HG03103 (cell line): ENCODE measurements around the gene DCST1.

ENCODE experiments used
- ATAC-seq: cut with Tn5 transposase; IDR thresholded peaks from one replicate; pipeline ENCODE4 v1.9.1; 2021; ENCODE audit warnings: low read depth; ENCODE audit not compliant: unreplicated experiment

DCST1 gene

DNA sequence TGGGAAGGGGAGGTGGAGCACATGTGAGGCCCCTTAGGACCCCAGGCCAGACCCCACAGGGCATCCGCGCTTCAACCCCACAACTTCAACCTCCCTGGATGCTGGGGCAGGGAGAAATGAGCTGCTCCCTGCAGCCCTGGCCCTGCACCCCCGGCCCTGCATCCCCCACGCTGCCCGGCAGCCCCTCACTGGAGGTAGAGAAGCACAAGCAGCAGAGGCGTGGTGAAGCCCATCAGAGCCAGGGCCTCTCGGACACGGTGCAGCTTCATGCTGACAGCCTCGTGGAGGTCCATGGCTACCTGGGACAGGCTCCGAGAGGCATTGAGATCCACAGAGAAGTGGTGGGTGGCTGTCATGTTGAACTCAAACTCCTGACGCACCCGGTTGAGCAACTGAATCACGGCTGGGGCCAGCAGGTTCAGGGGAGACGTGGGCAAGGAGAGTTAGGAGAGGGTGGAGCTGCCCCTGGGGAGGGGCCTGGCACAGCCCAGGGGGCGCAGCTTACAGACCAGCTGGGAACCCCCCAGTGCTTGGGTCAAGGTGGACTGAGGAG, 3.3 kb upstream of the DCST1 start:
- no peak for ATAC-seq

DNA sequence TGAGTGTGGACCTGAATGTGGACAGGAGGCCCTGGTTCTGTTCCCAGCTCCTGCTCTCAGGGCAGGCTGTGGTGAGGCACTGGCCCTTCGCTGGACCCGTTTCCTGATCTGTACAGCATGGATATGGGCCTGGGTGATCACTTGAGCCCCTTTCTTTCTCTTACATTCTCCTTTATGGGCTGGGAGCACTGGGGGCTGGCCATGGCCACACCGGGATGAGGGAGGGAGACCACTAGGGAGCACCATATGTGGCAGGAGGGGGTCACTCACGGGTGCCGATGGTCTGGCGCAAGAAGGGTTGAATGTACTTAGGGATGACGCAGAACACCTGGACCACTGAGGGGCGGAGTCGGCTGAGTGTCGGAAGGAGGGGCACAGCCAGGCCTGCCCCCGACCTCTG, 2.7 kb upstream of the DCST1 start:
- no peak for ATAC-seq

DNA sequence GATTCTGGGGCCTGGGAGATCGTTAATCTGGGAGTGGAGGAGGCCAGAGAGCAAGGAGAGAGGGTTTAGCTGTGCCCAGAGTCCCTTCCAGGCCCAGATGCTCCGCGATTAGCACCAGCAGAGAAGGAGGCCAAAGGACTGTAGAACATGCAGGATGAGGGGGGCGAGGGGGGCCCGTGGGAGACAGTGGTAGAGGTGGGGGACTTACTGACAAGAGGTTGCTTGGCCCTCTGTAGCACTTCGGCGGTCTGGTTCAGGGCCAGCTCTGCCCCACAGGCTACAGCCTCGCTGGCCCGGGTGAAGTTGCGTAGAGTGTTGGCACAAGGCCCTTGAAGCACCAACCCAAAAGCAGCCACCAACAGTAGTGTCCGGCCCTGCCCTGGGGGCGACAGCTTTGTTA, 738 bp upstream of the DCST1 start:
- no peak for ATAC-seq

DNA sequence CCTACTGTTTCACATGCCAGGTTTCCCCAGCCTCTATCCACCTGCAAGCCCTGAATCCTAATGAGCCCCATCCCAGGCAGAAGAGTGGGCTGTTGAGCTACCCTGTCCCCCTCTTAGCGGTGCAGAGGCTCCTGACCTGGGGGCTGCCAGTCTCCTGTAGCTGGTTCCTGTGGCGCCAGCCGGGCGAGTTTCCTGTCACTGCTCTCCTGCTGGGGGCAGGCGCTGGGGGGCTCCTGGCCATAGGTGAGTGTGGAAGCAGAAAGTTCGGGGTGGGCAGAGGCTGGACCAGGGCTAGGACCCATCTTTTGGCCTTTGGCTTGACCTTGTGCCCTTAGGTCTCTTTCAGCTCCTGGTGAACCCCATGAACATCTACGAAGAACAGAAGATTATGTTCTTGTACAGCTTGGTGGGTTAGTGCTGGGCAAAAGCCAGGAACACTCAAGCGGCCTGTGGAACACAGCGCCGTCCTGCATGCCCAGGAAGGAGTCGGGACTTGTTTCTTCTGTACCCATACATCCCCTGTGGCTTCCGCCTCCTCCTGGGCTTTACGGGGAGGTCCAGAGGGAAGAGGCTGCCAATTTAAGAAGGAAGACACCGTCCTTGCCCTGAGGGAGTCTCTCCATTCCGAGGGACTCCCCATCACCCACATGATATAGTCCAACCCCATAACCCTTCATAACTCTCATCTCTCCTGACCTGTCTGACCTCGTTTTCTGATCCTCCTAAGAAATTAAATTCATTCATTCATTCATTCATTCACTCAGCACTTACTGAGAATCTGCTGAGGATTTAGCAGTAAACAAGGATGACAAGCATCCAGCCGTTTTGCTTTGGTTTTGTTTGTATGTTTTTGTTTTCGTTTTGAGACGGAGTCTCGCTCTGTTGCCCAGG, 939 bp downstream of the DCST1 start:
- ATAC-seq = no peak

DNA sequence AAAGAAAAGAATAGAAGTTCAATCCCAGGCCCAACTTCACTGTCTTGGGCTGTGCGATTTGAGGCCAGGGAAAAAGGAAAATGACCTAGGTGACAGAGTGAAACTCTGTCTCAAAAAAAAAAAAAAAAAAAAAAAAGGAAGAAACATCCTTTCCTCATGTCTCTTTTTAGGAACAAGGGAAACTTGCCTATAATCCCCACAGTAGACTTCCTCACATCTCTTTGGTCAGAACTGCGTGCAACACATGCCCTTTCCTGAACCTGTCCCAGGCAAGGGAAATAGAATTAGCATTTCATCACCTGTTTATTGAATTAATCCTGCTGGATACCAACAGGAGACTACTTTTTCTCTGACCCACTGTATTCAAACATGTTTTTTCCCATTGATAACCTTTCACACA, 2.3 kb downstream of the DCST1 start:
- ATAC-seq = no peak

DNA sequence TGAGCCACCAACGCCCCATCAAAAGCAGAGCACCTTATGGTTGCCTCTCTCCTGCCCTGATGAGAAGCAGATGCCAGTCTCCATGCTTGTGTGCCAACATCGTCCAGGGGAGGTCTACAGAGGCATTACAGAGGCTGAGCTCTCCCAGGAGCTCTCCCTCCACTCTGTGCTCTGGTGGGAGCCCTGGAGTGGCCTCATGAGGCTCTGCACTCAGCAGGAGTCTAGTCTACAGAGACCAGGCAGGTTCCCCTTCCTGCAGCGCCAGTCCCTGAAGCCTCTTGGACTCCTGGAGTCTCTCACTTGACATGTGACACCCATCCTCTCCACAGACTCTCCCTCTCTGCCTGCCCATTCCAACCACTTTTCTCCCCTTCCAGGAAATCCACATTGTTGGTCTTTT, 3.4 kb downstream of the DCST1 start:
- ATAC-seq = no peak

DNA sequence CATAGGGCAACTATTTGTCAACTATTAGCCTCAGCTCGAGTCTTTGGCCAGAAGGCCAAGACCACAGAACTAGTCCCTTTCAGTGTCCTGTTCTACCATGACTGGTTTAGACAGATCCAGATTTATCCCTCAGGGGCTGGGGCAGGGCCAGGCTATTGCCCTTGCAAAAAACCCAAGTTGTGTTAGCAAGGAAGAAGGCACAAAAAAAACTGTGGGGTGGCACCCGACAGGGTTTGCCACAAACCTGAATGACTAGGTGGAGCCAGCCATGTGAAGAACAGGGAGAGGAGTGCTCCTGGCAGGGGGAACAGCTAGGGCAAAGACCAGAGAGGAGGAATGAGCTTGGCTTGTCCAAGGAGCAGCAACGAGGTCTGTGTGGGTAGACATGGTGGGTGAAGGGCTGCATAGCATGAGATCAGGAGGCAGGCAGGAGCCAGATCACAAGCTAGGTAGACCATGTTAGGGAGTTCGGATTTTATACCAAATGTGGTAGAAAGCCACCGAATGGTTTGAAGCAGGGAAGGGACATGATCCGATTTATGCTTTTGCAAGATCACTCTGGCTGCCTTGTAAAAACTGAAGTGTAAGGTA, 4.3 kb downstream of the DCST1 start:
- ATAC-seq = no peak

DNA sequence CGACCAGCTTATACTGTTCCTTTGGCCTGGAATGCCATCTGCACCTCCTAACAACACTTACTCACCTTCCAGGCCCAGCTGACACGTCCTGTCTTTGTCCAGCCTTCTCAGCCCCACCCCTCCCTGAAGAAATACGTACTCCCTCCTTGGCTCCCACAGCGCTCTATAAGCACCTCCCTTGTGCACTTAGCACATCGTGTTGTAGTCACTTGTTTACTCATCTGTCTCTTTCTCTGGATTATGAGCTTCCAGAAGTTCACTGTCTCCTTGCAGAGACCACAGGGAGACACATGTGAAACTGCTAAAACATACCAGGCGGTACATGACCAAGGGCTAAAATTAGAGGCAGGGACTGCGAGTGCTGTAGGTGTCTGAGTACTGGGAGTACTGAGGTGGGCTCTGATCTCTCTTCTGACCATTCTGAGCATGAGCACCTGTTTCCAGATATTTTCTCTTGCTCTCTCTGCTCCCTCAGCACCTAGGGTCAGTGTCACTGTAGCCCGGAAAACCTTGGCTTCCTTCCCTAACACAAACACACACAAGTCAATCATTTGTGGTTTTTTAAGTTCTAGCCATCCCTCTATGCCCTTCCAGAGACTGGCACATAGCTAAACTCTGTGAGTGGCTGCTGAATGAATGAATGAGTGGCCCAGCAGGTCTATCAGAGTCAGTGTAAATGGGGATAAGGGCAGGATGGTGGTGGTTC, 5.1 kb downstream of the DCST1 start:
- ATAC-seq = no peak

DNA sequence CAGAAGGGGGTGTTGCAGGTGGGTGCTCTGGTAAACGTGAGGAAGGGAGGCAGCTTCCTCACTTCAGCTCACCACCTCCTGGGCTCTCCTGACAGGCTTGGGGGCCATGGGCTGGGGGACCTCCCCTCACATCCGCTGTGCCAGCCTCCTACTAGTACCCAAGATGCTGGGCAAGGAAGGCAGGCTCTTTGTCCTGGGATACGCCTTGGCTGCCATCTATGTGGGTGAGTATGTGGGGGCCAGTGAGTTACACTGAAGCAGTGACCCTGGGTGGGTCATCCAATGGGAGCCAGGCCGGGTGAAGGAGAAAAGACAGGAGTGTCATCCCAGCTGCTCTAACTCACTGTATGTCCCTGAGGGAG, 5.7 kb downstream of the DCST1 start:
- no peak for ATAC-seq

DNA sequence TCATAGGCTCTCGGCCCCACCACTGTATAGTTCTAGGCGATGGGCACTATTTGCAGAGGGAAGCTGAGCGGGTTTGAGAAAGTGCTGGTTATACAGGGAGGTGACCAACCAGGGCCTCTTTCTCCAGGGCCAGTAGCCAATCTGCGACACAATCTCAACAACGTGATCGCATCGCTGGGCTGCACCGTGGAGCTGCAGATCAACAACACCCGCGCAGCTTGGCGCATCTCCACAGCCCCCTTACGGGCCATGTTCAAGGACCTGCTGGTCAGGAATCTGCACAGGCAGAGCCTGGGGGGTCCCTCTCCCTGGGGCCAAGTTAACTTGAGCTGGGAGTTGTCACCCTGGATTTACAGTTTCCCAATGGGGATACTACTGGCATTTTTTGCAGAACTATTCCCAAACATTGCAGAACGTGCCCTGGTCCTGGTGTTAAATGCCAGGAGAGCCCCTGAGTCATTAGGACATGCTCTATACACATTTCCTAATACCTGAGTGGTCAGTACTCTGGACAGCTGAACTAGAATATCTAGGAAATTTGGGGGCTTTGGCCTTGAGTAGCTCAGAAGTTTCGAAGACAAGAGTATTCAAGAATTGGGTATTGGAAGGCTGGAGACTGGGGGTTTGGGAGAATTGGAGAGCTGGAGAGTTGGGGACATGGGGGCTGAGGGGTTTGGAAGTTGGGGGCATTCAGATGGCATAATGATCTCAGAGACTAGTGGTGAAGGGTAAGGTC, 6.9 kb downstream of the DCST1 start:
- ATAC-seq = no peak

DNA sequence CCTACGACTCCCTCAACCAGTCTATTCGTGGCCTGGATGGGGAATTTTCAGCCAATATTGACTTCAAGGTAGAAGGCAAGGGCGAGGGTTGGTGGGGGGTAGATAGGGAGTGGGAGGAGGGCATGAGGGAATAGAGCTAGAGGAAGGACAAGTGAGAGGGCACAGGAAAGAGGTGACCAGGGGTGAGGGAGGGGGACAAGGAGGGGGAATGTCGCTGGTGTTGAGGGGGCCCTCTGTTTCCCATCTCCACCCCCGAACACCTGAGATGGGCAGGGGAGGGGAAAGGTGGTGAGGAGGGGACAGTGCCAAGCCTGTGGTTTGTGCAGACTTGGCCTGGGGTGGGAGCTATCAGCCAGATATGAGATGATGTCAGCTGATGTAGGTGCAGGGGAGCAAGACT, 9.2 kb downstream of the DCST1 start:
- ATAC-seq = no peak

DNA sequence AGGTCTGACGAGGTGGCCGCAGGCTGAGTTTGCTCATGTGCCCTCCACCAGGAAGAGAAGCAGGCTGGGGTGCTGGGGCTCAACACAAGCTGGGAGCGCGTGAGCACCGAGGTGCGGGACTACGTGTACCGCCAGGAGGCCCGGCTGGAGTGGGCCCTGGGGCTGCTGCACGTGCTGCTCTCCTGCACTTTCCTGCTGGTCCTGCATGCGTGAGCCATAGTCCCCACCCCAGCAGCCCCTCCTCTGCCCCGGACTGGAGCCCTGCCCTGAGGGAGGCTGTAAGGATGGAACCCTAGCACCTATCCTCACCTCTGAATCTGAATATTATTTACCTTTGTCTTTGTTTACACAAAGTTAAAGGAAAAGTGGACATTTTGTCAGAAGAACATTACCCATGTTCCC, 9.7 kb downstream of the DCST1 start:
- ATAC-seq = no peak

DNA sequence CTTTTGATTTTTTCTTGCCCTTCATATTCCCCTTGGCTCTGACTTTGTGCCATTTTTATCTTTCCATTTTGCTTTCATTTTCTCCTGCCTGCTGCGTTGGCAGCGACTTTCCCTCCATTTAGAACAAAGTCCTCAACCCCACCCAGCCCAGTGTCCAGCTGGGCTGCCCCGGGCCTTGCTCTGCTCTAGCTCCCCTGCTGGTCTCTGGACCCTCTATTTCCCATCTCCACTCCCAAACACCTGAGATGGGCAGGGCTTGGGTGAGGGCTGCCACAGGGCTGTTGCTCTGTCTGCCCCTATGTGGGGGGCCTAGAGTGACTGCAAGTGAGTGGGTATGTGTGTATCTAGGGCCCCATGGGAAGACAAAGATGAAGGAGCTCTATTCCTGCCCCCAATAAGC, 10.2 kb downstream of the DCST1 start:
- ATAC-seq = no peak

DNA sequence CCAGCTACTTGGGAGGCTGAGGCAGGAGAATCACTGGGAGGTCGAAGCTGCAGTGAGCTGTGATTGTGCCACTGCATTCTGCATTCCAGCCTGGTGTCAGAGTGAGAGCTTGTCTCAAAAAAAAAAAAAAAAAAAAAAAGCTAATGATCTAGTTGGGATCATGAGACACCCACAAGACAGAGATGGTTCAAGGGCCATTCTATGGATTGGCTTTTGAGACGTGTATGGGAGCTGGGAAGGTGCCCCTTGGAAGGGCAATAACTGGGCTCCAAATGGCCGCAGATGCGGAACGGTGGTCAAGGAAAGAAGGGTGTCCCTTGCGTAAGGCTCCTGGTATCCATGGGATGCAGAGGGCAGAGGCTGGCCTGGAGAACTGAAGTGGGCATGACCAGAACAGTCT, 10.7 kb downstream of the DCST1 start:
- ATAC-seq = no peak

DNA sequence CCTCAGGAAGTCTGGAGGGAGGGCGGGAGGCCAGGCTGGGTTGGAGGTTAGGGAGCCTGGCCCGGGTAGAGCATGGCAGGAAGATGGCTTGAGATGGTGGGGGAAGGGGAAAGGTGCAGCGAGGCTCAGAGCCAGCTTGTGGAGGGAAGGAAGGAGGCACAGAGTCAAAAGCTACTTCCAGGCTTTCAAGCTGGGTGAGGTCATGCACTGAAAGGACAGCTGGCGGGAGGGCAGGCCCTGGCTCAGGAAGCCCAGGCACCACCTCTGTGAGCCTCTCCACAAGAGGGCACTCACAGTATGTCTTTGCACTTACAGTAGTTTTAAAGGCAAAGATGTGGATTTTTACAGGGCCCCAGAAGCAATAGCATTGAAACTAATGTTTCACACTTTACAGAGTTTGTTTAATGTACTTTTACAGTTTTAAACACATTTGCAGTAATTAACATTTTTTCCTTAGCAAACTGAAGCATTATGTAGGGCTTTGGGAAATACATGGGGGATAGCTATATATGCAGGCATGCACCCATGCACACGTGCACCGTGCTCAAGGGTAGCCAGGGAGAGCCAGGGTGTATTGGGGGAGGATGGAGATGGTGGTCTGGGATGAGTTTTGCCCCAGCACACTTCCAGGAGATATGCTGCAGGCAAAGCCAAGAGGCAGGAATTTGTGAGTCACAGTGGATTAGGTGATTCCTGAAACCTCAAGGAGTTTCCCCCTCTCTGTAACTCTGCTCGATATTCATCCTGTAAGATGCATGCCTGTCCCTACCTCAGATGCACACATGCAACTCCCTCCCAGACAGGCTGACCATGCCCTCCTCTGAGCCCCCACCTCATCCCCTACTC, 11.4 kb downstream of the DCST1 start:
- ATAC-seq = no peak

DNA sequence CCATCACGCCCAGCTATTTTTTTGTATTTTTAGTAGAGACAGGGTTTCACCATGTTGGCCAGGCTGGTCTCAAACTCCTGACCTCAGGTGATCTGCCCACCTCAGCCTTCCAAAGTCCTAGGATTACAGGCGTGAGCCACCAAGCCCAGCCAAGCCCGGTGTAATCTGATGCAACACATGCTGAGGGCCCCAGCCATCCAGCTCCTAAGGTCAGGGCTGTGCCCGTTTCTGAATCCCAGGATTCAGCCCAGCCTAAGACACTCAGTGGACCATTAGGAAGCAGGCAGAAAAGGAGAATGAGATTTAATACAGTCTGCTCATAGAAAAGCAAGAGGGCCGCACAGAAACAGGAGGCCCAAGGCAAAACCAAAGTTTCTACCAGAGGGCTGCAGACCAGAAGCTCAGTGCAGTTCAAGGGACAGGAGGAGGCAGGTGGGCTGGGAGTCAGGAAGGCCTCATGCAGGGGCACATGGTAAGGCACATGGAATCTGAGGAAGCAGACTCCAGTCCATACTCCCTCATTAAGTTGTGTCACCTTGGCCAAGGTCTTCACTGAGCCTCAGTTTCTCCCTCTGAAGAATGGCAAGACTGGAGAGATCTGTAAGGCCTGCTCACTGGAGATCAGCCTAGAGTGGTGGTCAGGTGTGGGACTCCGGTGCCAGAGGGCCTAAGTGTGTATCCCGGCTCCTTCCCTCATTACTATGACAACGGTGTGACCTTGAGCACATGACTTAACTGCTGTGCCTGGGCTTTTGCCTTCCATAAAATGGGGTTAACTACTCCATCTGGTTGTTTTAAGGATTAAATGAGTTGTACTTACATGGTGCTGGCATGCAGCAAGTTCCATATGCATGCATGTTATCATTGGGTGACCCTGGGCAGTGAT, 15.1 kb downstream of the DCST1 start:
- ATAC-seq = no peak

DNA sequence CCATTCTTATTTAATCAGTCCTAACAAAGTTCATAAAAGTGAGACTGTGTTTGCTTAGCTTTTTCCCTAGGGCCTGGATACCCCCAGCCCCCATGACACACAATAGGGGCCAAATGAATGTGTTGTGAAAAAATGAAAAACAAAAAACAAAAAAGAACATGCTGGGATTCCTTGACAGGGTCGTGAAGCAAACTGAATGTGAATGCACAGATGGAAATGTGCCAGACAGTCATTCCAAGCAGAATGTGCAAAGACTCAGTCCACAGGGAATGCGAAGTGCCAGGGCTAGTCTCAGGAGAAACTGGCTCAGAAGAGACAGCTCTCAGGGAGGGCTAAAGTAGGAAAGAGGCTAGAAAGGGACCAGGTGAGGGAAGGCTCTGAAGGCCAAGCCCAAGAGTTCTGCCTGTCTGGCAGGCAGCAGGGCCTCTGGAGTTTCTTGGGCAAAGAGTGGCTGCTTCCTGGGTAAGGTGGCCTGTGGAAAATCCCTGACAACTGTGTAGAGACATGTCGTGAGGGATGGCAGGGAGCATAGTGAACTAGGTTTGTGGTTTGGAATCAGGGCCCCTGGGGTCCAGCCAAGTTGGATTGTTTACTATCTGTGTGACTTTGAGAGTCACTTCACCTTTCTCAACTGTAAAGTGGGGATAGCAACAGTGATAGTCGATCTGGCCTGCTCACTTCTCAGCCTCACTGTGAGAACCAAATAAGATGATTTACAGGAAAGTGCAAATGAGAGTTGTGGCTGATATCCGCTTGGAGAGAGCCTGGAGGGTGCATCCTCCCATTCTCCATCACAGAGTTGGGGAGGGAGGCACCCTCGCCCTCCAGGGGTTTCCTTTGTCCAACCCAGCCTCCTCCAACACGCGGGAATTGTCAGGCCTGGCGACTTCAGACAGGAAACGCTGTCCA, 16.3 kb downstream of the DCST1 start:
- no peak for ATAC-seq
